CD4-positive, alpha-beta T cell (primary cell): Measurements from ENCODE around the gene ARNT2. TPM values are rescaled to one million over a fixed set of nuclear protein-coding genes. Genes with fewer than 3 reads are reported as not detected.

Source experiments
- ATAC-seq: fragments of 200-7000 bp; cut with Tn5 transposase; one replicate; pipeline ENCODE4 v1.10.0; 2022; ENCODE audit warnings: mild to moderate bottlenecking; ENCODE audit not compliant: poor library complexity
- CTCF ChIA-PET: fragments of 350-600 bp; sonication (Branson Sonifier 250); formaldehyde crosslinking; loops from one replicate; lab custom pipeline; 2021; ENCODE audit warnings: antibody characterized with exemption, inconsistent platforms; lab: Charles Lee
- POLR2A ChIA-PET: fragments of 350-600 bp; sonication (Branson Sonifier 250); formaldehyde crosslinking; loops from one replicate; lab custom pipeline; 2021; ENCODE audit warnings: antibody characterized with exemption, inconsistent platforms; lab: Charles Lee
- DNase-seq, 14 experiments: peaks; one replicate each; pipeline ENCODE4 v3.0.0-alpha.2; 2013 to 2020; ENCODE audit warnings: mixed read lengths in 2 of 14
- H3K27ac ChIP-seq, 2 donors: one replicate each; pipeline versions ENCODE4 v1.5.1 to v1.7.0; 2013; ENCODE audit warnings: low read length in 2 of 2, low read depth in 1 of 2, mild to moderate bottlenecking in 1 of 2
- H3K27me3 ChIP-seq, 2 experiments: 1 replicate in 1 of 2; 2 replicates in 1 of 2; pipeline versions ENCODE4 v1.6.1 to v1.7.0; 2013; ENCODE audit warnings: low read length in 2 of 2, control low read depth in 1 of 2, mild to moderate bottlenecking in 1 of 2, moderate library complexity in 1 of 2; ENCODE audit not compliant: insufficient read depth in 2 of 2, control insufficient read depth in 1 of 2
- H3K36me3 ChIP-seq: one replicate; pipeline ENCODE4 v1.6.1; 2013; ENCODE audit warnings: low read length, control low read depth; ENCODE audit not compliant: insufficient read depth
- H3K4me1 ChIP-seq: one replicate; pipeline ENCODE4 v1.6.1; 2013; ENCODE audit warnings: low read length, control low read depth; ENCODE audit not compliant: insufficient read depth
- H3K4me3 ChIP-seq: one replicate; pipeline ENCODE4 v1.5.1; 2013; ENCODE audit warnings: mild to moderate bottlenecking, low read length, moderate library complexity
- H3K9me3 ChIP-seq, 2 experiments: 1 replicate in 1 of 2; 2 replicates in 1 of 2; pipeline versions ENCODE4 v1.6.1 to v1.7.0; 2013; ENCODE audit warnings: low read length in 2 of 2, mild to moderate bottlenecking in 2 of 2, control low read depth in 1 of 2, moderate library complexity in 1 of 2; ENCODE audit not compliant: control insufficient read depth in 1 of 2, insufficient read depth in 1 of 2
- H3K27ac Mint-ChIP-seq: one replicate; pipeline ENCODE4 v1.8.0; 2020; ENCODE audit warnings: mixed read lengths
- H3K27me3 Mint-ChIP-seq: one replicate; pipeline ENCODE4 v1.8.0; 2021; ENCODE audit warnings: mixed read lengths
- H3K36me3 Mint-ChIP-seq: one replicate; pipeline ENCODE4 v1.8.0; 2021; ENCODE audit warnings: low read depth, mixed read lengths
- H3K4me1 Mint-ChIP-seq: one replicate; pipeline ENCODE4 v1.8.0; 2021; ENCODE audit warnings: low read depth, mixed read lengths
- H3K4me3 Mint-ChIP-seq: one replicate; pipeline ENCODE4 v1.8.0; 2020; ENCODE audit warnings: mild to moderate bottlenecking, mixed read lengths
- H3K9me3 Mint-ChIP-seq: one replicate; pipeline ENCODE4 v1.8.0; 2020; ENCODE audit warnings: mixed read lengths
- intact Hi-C, 2 experiments: fragments of 100-400 bp; cut with DNase I in 1 of 2; cut with micrococcal nuclease in 1 of 2; formaldehyde crosslinking; loops; one replicate each; pipeline versions ENCODE4 v1.15.1 to v1.9.0; 2023 to 2025; cut with DNase I, micrococcal nuclease
- total RNA-seq, 174 experiments: library from RNA in 2 of 174; stranded (reverse) in 2 of 174; gene quantifications; one replicate each; pipeline ENCODE4 v1.2.3 and lab custom pipeline; 2021 to 2026
- TF ChIP-seq, protein P1 (sequence below): fragments of 200-600 bp; IDR thresholded peaks from one replicate; pipeline ENCODE4 v1.8.0; 2022; ENCODE audit warnings: antibody characterized with exemption, mild to moderate bottlenecking

The ARNT2 gene
- total RNA-seq, 2 experiments from 2014 or later, result not detected

DNA sequence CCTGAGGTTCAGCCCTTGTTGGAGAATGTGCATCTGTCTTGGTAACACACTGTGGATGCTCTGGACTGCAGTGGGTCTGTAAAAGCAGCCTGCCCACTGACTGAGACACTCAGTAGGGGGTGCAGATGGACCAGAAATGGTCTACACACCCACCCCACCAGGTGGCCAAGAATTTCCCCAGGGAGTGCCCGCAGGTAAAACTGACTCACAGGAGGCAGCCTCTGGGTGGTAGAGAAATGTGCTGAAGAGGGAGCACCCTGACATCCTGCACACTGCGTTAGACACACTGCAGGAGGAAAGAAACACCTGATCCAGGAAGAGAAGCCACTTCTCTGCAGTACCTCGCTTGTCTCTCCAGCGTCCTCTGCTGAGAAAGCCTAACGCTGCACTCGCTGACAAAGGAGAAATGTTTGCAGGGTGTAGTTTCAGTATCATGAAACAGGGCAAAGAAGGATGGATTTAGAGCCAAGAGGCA lies 181.4 kb downstream of the ARNT2 start:
- ChIA-PET CTCF (interaction anchor here (0.6 kb wide), 1 partner anchor 635 kb away, joined by 5 read pairs; no protein-coding TSS in a partner anchor), POLR2A (no interaction called here)
- TF ChIP-seq, protein P1, sequence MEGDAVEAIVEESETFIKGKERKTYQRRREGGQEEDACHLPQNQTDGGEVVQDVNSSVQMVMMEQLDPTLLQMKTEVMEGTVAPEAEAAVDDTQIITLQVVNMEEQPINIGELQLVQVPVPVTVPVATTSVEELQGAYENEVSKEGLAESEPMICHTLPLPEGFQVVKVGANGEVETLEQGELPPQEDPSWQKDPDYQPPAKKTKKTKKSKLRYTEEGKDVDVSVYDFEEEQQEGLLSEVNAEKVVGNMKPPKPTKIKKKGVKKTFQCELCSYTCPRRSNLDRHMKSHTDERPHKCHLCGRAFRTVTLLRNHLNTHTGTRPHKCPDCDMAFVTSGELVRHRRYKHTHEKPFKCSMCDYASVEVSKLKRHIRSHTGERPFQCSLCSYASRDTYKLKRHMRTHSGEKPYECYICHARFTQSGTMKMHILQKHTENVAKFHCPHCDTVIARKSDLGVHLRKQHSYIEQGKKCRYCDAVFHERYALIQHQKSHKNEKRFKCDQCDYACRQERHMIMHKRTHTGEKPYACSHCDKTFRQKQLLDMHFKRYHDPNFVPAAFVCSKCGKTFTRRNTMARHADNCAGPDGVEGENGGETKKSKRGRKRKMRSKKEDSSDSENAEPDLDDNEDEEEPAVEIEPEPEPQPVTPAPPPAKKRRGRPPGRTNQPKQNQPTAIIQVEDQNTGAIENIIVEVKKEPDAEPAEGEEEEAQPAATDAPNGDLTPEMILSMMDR, result no peak
- no peaks in the 10 kb centered on the region for H3K9me3 Mint-ChIP-seq
- DNase-seq (no peak), ATAC-seq (no peak)
- Histone ChIP-seq H3K9me3 (no peaks in the 10 kb centered on the region), H3K4me3 (no peak overlapping the region), H3K27ac (no peak overlapping the region), H3K4me1 (no peaks in the 10 kb centered on the region), H3K36me3 (no peaks in the 10 kb centered on the region), H3K27me3 (no peaks in the 10 kb centered on the region)
- H3K36me3 Mint-ChIP-seq, result no peaks in the 10 kb centered on the region
- H3K4me3 Mint-ChIP-seq, result no peak overlapping the region
- no peaks in the 10 kb centered on the region for H3K4me1 Mint-ChIP-seq
- no peak overlapping the region for H3K27ac Mint-ChIP-seq
- intact Hi-C loops, result no loop called here
- no peaks in the 10 kb centered on the region for H3K27me3 Mint-ChIP-seq

GRCh38 chr15:80586161-80586560 lies 182.0 kb downstream of the ARNT2 start:
- TF ChIP-seq, protein P1, result no peak
- Histone ChIP-seq H3K27me3 (no peaks in the 10 kb centered on the region), H3K4me1 (no peaks in the 10 kb centered on the region), H3K36me3 (no peaks in the 10 kb centered on the region), H3K4me3 (no peak overlapping the region), H3K27ac (no peak overlapping the region), H3K9me3 (no peaks in the 10 kb centered on the region)
- DNase-seq, result no peak
- ChIA-PET CTCF (interaction anchor here (0.6 kb wide), 1 partner anchor 635 kb away, joined by 5 read pairs; no protein-coding TSS in a partner anchor), POLR2A (no interaction called here)
- intact Hi-C loops, result no loop called here
- H3K4me3 Mint-ChIP-seq, result no peak overlapping the region
- ATAC-seq, result no peak
- no peaks in the 10 kb centered on the region for H3K27me3 Mint-ChIP-seq
- no peaks in the 10 kb centered on the region for H3K9me3 Mint-ChIP-seq
- no peaks in the 10 kb centered on the region for H3K4me1 Mint-ChIP-seq
- H3K27ac Mint-ChIP-seq, result no peak overlapping the region
- H3K36me3 Mint-ChIP-seq, result no peaks in the 10 kb centered on the region

- DNase-seq, result no peak
- Mint-ChIP-seq H3K4me1 (no peaks in the 10 kb centered on the region), H3K27me3 (no peaks in the 10 kb centered on the region), H3K36me3 (no peaks in the 10 kb centered on the region), H3K9me3 (no peaks in the 10 kb centered on the region), H3K27ac (no peak overlapping the region), H3K4me3 (no peak overlapping the region)
- no peaks in the 10 kb centered on the region for H3K27me3 ChIP-seq
- no peaks in the 10 kb centered on the region for H3K36me3 ChIP-seq
- intact Hi-C loops, result no loop called here
- no peak overlapping the region for H3K4me3 ChIP-seq
- no peaks in the 10 kb centered on the region for H3K9me3 ChIP-seq
- ATAC-seq, result no peak
- CTCF ChIA-PET, result no interaction called here
- TF ChIP-seq, protein P1, result no peak
- POLR2A ChIA-PET, result no interaction called here
- no peak overlapping the region for H3K27ac ChIP-seq
- no peaks in the 10 kb centered on the region for H3K4me1 ChIP-seq
Observed at GRCh38 chr15:80587007-80587406, 182.8 kb downstream of the ARNT2 start.
